HG02763 (cell line): ENCODE results near the gene C1orf94.

Source experiments
- ATAC-seq: cut with Tn5 transposase; IDR thresholded peaks from one replicate; pipeline ENCODE4 v1.9.1; 2021; ENCODE audit warnings: mild to moderate bottlenecking, moderate library complexity; ENCODE audit not compliant: unreplicated experiment

Gene C1orf94

GRCh38 chr1:34237151-34237815 is 60.6 kb downstream of the C1orf94 start:
- no peak for ATAC-seq

- ATAC-seq: no peak
These were observed 69.3 kb downstream of the C1orf94 start for GRCh38 chr1:34245967-34246366.

GRCh38 chr1:34250342-34250741 is 73.6 kb downstream of the C1orf94 start:
- no peak for ATAC-seq

- ATAC-seq: no peak
These were observed 85.5 kb downstream of the C1orf94 start for GRCh38 chr1:34262023-34262853.

GRCh38 chr1:34262921-34263320 is 86.2 kb downstream of the C1orf94 start:
- no peak for ATAC-seq

GRCh38 chr1:34263406-34263805 is 86.7 kb downstream of the C1orf94 start:
- ATAC-seq: no peak

GRCh38 chr1:34265396-34265795 is 88.7 kb downstream of the C1orf94 start:
- no peak for ATAC-seq

- no peak for ATAC-seq
These were observed 89.6 kb downstream of the C1orf94 start for GRCh38 chr1:34266127-34266951.

- ATAC-seq: no peak
These were observed 90.6 kb downstream of the C1orf94 start for GRCh38 chr1:34267326-34267725.

GRCh38 chr1:34268311-34268954 is 91.7 kb downstream of the C1orf94 start:
- ATAC-seq: no peak
